HG03039 (cell line): Measurements from ENCODE around the gene TREM2.
"Not testable (repeated sequence)": the region's sequence is repeated elsewhere in the genome, so short reads cannot be mapped to it uniquely, and the experiment has no call there.

Source experiments
- ATAC-seq: cut with Tn5 transposase; IDR thresholded peaks from one replicate; pipeline ENCODE4 v1.9.1; 2021; ENCODE audit warnings: mild to moderate bottlenecking, moderate library complexity; ENCODE audit not compliant: unreplicated experiment

The TREM2 gene

DNA sequence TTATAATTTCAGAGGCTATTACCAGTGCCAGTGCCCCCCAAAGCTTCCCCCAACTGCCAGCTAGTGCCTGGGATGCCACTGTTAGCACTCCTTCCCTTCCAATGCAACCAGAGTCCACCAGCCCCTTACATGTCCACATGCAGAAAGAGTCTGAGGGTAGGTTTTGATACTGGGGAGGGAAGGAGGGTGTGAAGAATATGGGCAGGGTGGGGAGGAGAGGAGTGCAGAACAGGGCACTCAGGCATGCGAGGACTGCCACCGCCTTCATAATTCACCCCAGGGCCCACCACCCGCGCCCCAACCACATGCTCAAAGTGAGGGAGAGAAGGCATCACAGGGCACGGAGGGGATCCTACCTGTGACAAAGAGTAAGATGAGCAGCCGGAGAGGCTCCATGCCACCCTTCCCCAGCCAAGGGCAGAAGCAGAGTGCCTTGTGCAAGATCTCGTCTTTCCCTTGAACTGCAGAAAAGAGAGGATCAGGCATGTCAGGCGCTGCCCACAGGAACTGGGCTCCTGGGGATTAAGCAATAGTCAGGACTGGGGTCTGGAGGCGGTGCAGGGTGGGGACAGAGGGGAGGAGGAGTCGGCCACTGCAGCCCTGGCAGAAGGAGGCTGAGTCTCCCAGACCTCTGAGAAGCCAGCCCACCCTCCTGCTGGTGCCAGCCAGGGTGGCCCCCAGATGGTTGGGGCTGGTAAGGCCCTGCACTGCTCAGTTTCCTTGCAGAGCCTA lies at the start of gene TREM2:
TSS of gene TREM2 (minus strand) at position 430 of the 732 bp plus-strand sequence. CDS start at position 396, 34 bp downstream.
- no peak for ATAC-seq

DNA sequence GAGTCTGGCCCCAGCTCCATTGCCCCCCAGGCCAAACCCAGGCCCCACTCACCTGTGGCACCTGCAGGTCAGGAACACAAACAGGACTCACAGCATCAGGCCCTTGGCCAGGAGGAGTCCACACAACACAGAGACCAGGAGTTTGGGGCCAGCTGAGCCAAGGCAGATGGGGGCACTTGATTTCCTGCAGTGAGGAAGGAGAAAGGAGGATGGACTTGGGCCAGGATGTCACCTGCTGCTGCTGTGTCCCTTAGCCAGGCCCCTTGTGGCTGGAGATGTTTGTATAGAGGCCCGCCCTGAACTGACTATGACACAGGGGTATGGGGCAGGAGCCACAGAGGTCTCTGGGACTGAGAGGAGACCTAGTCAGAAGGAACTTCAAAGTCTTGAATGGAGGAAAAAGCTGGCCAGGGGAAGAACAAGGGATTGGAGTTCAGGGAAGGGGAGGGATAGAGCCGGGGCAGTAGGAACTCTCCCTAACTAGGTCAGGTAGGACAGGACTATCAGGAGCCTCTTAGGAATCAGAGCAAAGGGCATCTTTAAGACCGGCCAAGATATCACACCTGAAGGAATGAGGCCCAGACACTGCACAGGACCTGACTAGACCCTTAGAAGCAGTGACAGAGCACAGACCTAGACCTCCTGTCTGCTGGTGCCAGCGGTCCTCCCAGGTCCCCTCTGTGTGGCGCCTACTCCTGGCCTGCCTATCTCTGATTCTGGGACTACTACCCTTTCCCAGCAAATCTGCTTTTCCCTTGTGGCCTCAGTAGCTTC lies 46.8 kb upstream of the TREM2 start:
- no peak for ATAC-seq

- ATAC-seq: no peak
Observed at GRCh38 chr6:41208439-41209106, 45.7 kb upstream of the TREM2 start.

GRCh38 chr6:41204156-41204555 lies 41.2 kb upstream of the TREM2 start:
- no peak for ATAC-seq

GRCh38 chr6:41201764-41202173 lies 38.9 kb upstream of the TREM2 start:
- ATAC-seq: no peak

- no peak for ATAC-seq
Observed at GRCh38 chr6:41200901-41201763, 38.2 kb upstream of the TREM2 start, which contains the start of gene TREML2. TREML2 (minus strand) TSS chr6:41201149; CDS start chr6:41201008, 141 bp downstream.

DNA sequence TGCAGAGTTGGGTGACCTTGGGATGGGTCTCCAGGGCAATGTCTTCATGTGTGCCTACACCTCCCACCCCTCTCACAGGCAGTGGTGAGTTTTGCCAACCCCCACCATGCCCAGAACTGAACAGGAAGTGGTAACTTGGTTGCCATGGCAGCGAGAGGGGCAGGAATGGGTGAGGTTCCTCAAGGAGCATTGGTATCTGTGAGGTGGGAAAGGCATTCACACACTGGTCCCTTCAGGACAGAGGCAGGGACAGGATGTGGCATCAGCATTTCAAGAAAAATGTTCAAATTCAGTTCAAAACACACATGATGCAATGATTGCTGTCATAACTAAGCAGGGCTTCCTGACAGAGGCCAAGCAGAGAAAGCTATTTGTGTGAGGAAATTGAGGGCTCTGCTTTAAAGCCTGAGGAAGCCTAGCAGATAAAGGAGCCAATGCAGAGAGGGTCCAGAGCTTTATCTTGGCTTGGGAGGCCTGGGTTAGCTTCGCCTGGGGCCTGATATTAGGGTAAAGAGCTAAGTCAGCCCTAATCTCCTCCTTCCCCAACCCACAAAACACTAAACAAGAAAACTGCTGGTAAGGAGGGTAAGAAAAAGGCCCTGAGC lies 37.5 kb upstream of the TREM2 start:
- ATAC-seq: no peak

GRCh38 chr6:41199552-41200246 lies 36.8 kb upstream of the TREM2 start:
- no peak for ATAC-seq

DNA sequence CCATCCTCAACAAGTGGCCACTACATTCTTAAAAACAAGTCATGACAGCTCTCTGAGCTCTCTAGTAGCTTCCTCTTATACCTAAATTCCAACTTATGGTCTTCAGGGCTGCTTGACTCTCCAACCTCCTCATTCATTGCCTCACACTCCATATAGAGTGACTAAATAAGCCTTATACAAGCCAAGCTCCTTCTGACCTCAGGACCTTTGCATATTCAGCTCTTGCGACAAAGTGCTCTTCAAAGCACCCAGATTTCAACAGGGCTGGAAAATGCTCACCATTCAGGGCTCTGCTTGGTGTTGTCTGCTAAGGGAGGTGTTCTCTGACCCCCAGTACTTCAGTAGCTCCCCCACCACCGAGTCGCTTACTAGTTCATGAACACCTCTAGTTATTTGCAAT lies 34.3 kb upstream of the TREM2 start:
- no peak for ATAC-seq

GRCh38 chr6:41194386-41194785 lies 31.5 kb upstream of the TREM2 start:
- ATAC-seq: no peak

DNA sequence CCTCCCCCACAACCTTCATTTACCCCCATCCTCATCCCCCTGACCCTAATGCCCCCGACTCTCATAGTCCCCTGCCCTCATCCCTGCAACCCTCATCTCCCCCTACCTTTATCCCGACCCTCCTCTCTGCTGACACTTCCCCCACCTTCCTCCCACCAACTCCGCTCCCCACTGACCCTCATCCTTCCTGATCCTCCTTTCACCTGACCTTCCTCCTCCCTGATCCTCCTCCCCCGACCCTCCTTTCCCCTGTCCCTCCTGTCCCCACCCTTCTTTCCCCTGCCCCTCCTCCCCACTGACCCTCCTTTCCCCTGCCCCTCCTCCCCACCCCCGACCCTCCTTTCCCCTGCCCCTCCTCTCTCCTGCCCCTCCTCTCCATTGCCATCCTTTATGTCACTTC lies 31.0 kb upstream of the TREM2 start:
- ATAC-seq: no peak

GRCh38 chr6:41193171-41193734 lies 30.3 kb upstream of the TREM2 start:
- no peak for ATAC-seq

DNA sequence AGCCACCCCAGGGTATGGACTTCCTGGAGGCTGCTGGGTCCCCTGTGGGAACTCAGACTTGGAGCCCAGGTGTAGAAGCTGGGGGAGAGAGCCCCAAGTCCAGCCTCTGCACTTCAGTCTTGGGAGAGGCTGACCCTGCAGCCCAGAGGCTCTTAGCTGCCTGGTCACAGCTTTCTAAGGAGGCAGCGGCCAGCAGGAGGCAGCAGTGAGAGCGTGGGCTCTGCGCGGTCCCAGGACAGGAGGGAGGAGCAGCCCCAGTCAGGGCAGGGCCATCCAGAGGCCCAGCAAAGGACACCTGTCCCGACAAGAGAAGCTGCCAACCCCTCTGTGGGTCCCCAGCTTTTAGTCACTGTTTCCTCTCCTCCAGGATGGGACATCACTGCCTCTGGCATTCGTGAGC lies 28.7 kb upstream of the TREM2 start:
- ATAC-seq: no peak

- no peak for ATAC-seq
Observed at GRCh38 chr6:41190791-41191190, 27.9 kb upstream of the TREM2 start.

GRCh38 chr6:41189967-41190366 lies 27.1 kb upstream of the TREM2 start:
- ATAC-seq: no peak

DNA sequence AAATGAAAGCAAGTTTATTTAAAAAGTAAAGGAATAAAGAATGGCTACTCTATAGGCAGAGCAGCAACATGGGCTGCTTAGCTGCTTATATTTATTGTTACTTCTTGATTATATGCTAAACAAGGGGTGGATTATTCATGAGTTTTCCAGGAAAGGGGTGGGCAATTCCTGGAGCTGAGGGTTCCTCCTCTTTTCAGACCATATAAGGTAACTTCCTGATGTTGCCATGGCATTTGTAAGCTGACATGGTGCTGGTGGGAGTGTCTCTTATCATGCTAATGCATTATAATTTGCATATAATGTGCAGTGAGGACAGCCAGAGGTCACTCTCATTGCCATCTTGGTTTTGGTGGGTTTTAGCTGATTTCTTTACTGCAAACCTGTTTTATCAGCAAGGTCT lies 26.1 kb upstream of the TREM2 start:
- ATAC-seq: not testable (repeated sequence)

DNA sequence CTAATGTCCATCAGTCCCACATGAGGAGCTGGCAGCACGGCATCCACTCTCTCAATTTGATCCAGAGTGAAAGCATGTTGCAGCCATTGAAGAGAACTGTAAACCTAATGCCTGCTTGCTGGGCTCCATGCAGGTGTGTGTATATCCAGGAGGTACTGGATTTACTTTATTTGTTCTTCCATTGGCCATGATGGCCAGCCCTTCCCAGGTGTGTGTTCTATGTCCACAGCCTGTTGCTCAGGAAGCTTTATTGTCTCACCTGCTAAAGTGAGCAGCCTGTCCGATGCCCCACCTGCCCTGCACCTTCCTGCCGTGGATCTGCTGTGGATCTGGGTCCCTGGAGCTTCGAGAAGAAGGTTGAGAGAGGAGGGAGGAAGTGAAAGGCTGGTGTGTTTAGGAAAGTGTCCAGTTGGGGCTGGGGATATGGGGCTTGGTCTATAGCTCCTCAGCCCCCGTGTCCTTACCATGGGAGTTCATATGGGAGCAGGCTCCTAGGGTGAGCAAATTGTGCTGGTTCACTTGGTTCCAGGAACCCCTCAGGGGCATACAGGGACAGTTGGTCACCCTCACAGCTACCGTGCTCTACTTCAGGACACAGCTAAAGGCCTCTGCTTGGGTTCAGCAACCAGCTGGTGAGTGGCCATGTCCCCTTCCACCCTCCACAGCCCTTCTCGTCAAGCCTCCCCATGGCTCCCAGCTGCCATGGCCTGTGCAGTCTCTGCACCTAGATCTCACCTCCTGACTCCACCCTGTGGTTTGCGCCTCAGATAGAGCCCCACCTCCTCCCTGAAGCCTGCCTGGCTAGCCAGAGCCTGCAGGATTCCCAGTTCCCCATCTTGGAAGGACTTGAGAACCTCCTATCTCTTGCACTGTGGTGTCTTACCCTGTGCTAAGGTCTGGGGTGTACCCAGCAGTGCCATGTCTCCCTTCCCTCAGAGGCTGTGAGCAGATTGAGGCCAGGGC lies 25.3 kb upstream of the TREM2 start:
- ATAC-seq: no peak

GRCh38 chr6:41186031-41186562 lies 23.2 kb upstream of the TREM2 start:
- ATAC-seq: no peak
